WTC11 (cell line): ENCODE results near the gene FBXO30. TPM values are rescaled to one million over a fixed set of nuclear protein-coding genes. Genes with fewer than 3 reads are reported as not detected.

Experiments used
- ATAC-seq: fragments of 200-7000 bp; cut with Tn5 transposase; 2 replicates; pipeline ENCODE4 v1.10.0; 2021; ENCODE audit warnings: mild to moderate bottlenecking, moderate library complexity
- CTCF ChIA-PET: fragments of 300-600 bp; sonication (Branson Sonifier 250); formaldehyde crosslinking; loops from one replicate; lab custom pipeline; 2021; ENCODE audit warnings: antibody characterized with exemption; lab: Charles Lee
- POLR2A ChIA-PET: fragments of 350-600 bp; sonication (Branson Sonifier 250); formaldehyde crosslinking; loops from one replicate; lab custom pipeline; 2021; ENCODE audit warnings: antibody characterized with exemption; lab: Charles Lee
- DNase-seq: peaks from one replicate; pipeline ENCODE4 v3.0.0; 2021; ENCODE audit warnings: low spot score
- H3K27ac Mint-ChIP-seq: 2 replicates; pipeline ENCODE4 v1.8.0; 2021; ENCODE audit warnings: mixed read lengths
- H3K27me3 Mint-ChIP-seq: 2 replicates; pipeline ENCODE4 v1.8.0; 2021; ENCODE audit warnings: low read depth, mild to moderate bottlenecking, moderate library complexity, mixed read lengths
- H3K36me3 Mint-ChIP-seq: 2 replicates; pipeline ENCODE4 v1.8.0; 2021; ENCODE audit warnings: mixed read lengths
- H3K4me1 Mint-ChIP-seq: 2 replicates; pipeline ENCODE4 v1.8.0; 2022; ENCODE audit warnings: mixed read lengths
- H3K4me3 Mint-ChIP-seq: 2 replicates; pipeline ENCODE4 v1.8.0; 2021; ENCODE audit warnings: mild to moderate bottlenecking, moderate library complexity, mixed read lengths
- H3K9me3 Mint-ChIP-seq: 2 replicates; pipeline ENCODE4 v1.8.0; 2021; ENCODE audit warnings: mixed read lengths
- AFF4 ChIP-seq: sonication (generic); formaldehyde crosslinking; IDR thresholded peaks from 2 replicates; pipeline ENCODE4 v1.8.1; 2023; ENCODE audit warnings: mild to moderate bottlenecking, missing genetic modification reagents, borderline replicate concordance
- ATF1 ChIP-seq: sonication (generic); formaldehyde crosslinking; IDR thresholded peaks from 2 replicates; pipeline ENCODE4 v1.8.1; 2023; ENCODE audit warnings: mild to moderate bottlenecking, moderate library complexity, missing genetic modification reagents
- ATF6 ChIP-seq: sonication (generic); formaldehyde crosslinking; IDR thresholded peaks from 2 replicates; pipeline ENCODE4 v1.8.1; 2023; ENCODE audit warnings: mild to moderate bottlenecking, missing genetic modification reagents
- FOXP4 ChIP-seq: sonication (generic); formaldehyde crosslinking; IDR thresholded peaks from 2 replicates; pipeline ENCODE4 v1.8.0; 2022; ENCODE audit warnings: mild to moderate bottlenecking, missing genetic modification reagents
- GRHL2 ChIP-seq: fragments of 250-450 bp; sonication (Bioruptor Pico); IDR thresholded peaks from 2 replicates; pipeline ENCODE4 v1.8.0; 2022; ENCODE audit warnings: mild to moderate bottlenecking, moderate library complexity; ENCODE audit not compliant: insufficient replicate concordance, severe bottlenecking
- GTF2I ChIP-seq: fragments of 250-450 bp; sonication (Bioruptor Pico); conservative IDR thresholded peaks from 2 replicates; pipeline ENCODE4 v1.4.0; 2021; ENCODE audit warnings: mild to moderate bottlenecking
- JUN ChIP-seq: sonication (generic); formaldehyde crosslinking; IDR thresholded peaks from 2 replicates; pipeline ENCODE4 v1.8.0; 2023; ENCODE audit warnings: mild to moderate bottlenecking, missing genetic modification reagents
- NR2C2 ChIP-seq: sonication (generic); formaldehyde crosslinking; IDR thresholded peaks from 2 replicates; pipeline ENCODE4 v1.8.0; 2022; ENCODE audit warnings: mild to moderate bottlenecking, missing genetic modification reagents
- SOX15 ChIP-seq: fragments of 250-450 bp; sonication (Bioruptor Pico); IDR thresholded peaks from 2 replicates; pipeline ENCODE4 v1.9.0; 2021; ENCODE audit warnings: mild to moderate bottlenecking
- STAT6 ChIP-seq: sonication (generic); formaldehyde crosslinking; conservative IDR thresholded peaks from 2 replicates; pipeline ENCODE4 v1.8.1; 2023; ENCODE audit warnings: mild to moderate bottlenecking, low read depth, missing genetic modification reagents, moderate library complexity
- TEAD4 ChIP-seq: sonication (generic); formaldehyde crosslinking; IDR thresholded peaks from 2 replicates; pipeline ENCODE4 v1.8.0; 2022; ENCODE audit warnings: mild to moderate bottlenecking, missing genetic modification reagents
- ZNF121 ChIP-seq: sonication (generic); formaldehyde crosslinking; IDR thresholded peaks from 2 replicates; pipeline ENCODE4 v1.8.0; 2023; ENCODE audit warnings: missing genetic modification reagents
- ZNF532 ChIP-seq: fragments of 250-450 bp; sonication (Bioruptor Pico); IDR thresholded peaks from 2 replicates; pipeline ENCODE4 v1.9.0; 2021; ENCODE audit warnings: mild to moderate bottlenecking, borderline replicate concordance
- ZSCAN18 ChIP-seq: fragments of 250-450 bp; sonication (Bioruptor Pico); IDR thresholded peaks from 2 replicates; pipeline ENCODE4 v2.1.2; 2022; ENCODE audit warnings: mild to moderate bottlenecking, moderate library complexity
- total RNA-seq: library from RNA; stranded (reverse); gene quantifications from 3 replicates; pipeline ENCODE4 v1.2.3, GENCODE V29; 2021

Gene FBXO30
- total RNA-seq, 1 experiment from 2014 or later: 11.8 TPM

GRCh38 chr6:145787688-145788087 is 26.9 kb downstream of the FBXO30 start (continued):
- no peak for TF ChIP-seq AFF4
- no peak for TF ChIP-seq GRHL2 (CRISPR knock-in tag)
- no peak for TF ChIP-seq ZNF121 (CRISPR knock-in tag)
- TF ChIP-seq STAT6 (CRISPR knock-in tag): no peak
- no peak for TF ChIP-seq SOX15 (CRISPR knock-in tag)

- H3K4me1 Mint-ChIP-seq: no peaks in the 10 kb centered on the region
- CTCF ChIA-PET: no interaction called here
- no peak for TF ChIP-seq ZNF121 (CRISPR knock-in tag)
Measured at GRCh38 chr6:145784683-145785082, 29.9 kb downstream of the FBXO30 start.

GRCh38 chr6:145783796-145784195 is 30.8 kb downstream of the FBXO30 start:
- TF ChIP-seq NR2C2 (no peak), ZNF532 (no peak), ATF1 (no peak)
- H3K27ac Mint-ChIP-seq: no peak overlapping the region
- DNase-seq (no peak), ATAC-seq (no peak)
- no peaks in the 10 kb centered on the region for H3K27me3 Mint-ChIP-seq
- ChIA-PET CTCF (no interaction called here), POLR2A (no interaction called here)
- peaks cover 28% of the 10 kb centered on the region for H3K9me3 Mint-ChIP-seq
- peaks cover 18% of the 10 kb centered on the region for H3K36me3 Mint-ChIP-seq
- H3K4me3 Mint-ChIP-seq: no peak overlapping the region
- no peaks in the 10 kb centered on the region for H3K4me1 Mint-ChIP-seq

More at GRCh38 chr6:145784683-145785082, 29.9 kb downstream of the FBXO30 start:
- H3K36me3 Mint-ChIP-seq: peaks cover 27% of the 10 kb centered on the region
- H3K9me3 Mint-ChIP-seq: peaks cover 34% of the 10 kb centered on the region
- H3K4me3 Mint-ChIP-seq: no peak overlapping the region
- POLR2A ChIA-PET: no interaction called here
- no peak overlapping the region for H3K27ac Mint-ChIP-seq
- no peaks in the 10 kb centered on the region; the same call in 1 of the 2 replicates for H3K27me3 Mint-ChIP-seq
- no peak for ATAC-seq
- DNase-seq: no peak

- DNase-seq (no peak), ATAC-seq (no peak)
- Mint-ChIP-seq H3K27me3 (no peaks in the 10 kb centered on the region; the same call in 1 of the 2 replicates), H3K9me3 (peaks cover 39% of the 10 kb centered on the region), H3K4me1 (no peaks in the 10 kb centered on the region), H3K27ac (no peak overlapping the region), H3K36me3 (peaks cover 3% of the 10 kb centered on the region; the same call in 1 of the 2 replicates), H3K4me3 (no peak overlapping the region)
- ChIA-PET POLR2A (no interaction called here), CTCF (no interaction called here)
- no peak for TF ChIP-seq JUN (CRISPR knock-in tag)
- no peak for TF ChIP-seq ATF6
- no peak for TF ChIP-seq TEAD4 (CRISPR knock-in tag)
- no peak for TF ChIP-seq GTF2I (CRISPR knock-in tag)
- no peak for TF ChIP-seq ZSCAN18 (CRISPR knock-in tag)
- no peak for TF ChIP-seq FOXP4 (CRISPR knock-in tag)
Measured at GRCh38 chr6:145772846-145773245, 41.7 kb downstream of the FBXO30 start.
